Stimulated activated CD8-positive, alpha-beta memory T cell treated with anti-CD3 and anti-CD28 coated beads, Interleukin-12 subunit alpha, Interleukin-12 subunit beta, amount 100 ng/mL, for 4 hours (primary cell): ENCODE results near the gene ZNF536.
"Not testable (repeated sequence)": the region's sequence is repeated elsewhere in the genome, so short reads cannot be mapped to it uniquely, and the experiment has no call there.

Experiments
- DNase-seq: peaks from one replicate; pipeline ENCODE4 v3.0.0-alpha.2; 2020; ENCODE audit warnings: low read depth

The ZNF536 gene

DNA sequence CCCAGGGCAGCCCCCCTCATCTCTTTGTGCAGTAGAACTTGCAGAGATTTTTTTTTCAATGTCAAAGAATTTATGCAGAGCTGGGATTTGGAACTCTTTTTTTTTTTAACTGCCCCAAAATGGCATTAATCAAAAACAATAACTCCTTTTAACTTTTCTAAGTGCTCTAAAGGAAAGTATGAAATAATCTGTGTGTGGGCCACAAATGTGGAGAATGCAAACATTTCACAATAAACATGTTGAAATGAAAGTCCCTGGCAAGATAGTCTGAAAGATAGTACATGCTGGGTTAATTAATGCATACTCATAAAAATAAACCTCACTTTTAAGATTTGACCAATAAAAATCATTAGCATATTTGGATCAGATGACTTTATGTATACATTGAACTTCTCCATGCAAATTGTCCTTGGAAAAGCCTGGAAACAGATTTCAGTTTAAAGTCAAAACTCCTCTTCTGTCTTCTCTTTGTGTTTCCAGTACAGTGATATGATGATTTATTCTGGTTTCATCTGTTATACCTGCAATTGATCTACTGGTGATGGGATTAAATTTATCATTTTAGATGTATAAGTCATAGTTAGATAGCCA lies 30.5 kb upstream of the ZNF536 start:
- no peak for DNase-seq

DNA sequence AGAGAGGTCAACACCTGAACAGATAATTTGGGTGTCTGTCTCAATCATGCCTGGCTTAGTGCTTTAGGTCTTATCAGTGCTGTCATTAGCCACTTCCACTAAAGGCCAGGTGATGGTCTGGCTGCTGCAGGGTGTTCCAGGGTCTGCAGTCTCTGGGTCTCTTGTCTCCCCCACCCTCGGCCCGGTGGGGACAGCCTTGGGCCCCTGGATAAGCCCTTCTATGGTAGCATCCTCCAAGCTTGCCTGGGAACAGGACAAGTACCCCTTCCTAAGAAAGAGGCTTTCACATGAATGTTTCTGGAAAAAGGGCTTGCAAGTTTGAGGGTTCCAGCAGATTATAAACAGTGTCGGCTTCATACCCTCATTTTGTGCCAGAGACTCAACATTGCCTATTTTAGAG lies 29.3 kb upstream of the ZNF536 start:
- no peak for DNase-seq

DNA sequence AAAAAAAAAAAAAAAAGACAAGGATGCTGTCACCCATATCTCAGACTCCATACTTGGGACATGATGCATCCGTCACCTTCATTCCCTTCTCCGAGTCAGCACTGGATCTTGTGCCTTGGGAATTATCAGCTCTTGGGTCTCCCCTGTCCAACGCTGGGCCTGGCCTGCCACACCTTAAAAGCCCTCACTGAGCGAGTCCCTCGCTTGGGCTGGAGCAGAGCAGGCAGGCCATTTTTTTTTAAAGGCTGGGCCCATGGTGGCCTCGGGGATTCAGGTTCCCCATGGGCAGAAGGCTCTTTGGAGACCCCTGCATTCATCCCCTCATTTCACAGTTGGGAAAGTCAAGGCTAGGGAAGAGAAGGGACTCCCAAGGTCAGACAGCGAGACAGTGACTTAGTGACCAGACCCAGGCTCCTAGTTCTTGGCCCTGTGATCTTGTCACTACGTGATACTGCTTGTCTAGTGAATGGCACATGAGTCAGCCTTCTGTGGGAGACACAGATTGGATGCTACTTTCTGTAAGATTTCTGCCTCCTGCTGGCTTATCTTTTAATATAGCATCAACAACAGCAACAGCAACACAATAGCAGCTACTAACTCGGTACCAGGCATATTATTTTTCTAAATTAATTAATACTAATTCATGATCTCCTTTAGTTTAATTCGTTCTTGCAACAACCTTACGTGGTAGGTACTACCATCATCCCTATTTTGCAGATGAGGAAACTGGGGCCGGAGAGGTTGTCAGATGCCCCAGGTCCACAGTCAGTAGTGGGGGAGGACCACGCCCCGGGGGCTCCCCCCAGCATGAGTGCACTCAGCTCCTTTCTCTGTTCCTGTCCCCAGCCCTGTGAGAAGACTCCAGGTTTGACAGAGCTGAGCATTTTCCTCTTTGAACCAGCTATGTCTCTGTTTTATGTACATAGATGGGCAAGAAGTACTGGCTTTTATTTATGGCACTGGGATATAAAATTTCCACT lies 27.4 kb upstream of the ZNF536 start:
- DNase-seq = no peak

DNA sequence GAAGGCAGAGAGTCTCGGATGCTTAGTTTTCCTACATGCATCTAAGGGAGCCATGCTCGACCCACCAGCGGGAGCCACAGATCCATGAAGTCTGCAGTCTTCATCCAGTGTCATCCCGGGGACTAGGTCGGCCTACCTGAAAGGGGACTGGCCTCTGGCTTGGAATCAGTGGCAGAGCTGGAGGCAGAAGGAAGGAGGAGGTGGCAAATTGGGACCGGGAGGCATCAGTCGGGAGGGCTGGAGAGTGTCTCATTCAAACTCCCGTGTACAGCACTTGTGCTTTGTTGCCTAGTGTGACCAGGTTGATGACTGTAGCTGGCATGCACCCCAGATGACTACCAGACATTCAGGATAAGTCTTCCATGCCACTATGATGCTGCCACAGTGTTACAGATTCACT lies 26.5 kb upstream of the ZNF536 start:
- DNase-seq = no peak

DNA sequence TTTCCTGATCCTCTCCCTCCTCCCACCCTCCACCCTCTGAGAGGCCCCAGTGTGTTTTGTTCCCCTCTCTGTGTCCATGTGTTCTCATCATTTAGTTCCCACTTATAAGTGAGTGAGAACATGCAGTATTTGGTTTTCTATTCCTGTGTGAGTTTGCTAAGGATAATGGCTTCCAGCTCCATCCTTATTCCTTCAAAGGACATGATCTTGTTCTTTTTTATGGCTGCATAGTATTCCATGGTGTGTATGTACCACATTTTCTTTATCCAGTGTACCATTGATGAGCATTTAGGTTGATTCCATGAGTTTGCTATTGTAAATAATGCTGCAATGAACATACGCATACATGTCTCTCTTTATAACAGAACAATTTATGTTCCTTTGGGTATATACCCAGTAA lies 25.7 kb upstream of the ZNF536 start:
- not testable (repeated sequence) for DNase-seq

DNA sequence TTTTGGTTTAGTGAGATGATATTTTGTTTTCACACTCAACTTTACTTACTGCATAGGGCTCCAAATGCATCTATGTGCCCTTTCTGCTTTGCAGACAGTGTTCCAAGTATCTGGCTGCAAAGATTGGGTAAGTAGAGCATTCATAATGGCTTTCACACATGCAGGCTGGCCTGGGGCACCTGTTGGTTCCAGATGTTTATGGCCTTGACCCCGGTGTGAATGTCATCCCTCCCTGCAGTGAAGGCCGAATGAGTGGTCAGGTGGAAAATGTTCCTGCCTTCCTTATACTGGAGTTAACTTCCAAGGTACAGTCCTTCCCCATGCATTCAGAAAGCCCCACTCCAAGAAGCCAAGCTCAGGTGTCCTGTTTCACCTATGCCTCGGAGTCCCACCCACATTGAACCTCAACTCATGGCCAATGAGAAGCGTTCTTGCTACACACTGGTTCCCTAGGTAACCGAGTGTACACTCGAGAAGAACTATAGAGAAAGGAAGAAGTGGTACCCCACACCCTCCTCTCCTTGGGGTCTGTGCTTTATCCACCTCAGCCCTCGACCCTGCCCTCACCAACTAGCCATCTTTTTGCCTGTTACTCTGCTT lies 23.0 kb upstream of the ZNF536 start:
- no peak for DNase-seq

DNA sequence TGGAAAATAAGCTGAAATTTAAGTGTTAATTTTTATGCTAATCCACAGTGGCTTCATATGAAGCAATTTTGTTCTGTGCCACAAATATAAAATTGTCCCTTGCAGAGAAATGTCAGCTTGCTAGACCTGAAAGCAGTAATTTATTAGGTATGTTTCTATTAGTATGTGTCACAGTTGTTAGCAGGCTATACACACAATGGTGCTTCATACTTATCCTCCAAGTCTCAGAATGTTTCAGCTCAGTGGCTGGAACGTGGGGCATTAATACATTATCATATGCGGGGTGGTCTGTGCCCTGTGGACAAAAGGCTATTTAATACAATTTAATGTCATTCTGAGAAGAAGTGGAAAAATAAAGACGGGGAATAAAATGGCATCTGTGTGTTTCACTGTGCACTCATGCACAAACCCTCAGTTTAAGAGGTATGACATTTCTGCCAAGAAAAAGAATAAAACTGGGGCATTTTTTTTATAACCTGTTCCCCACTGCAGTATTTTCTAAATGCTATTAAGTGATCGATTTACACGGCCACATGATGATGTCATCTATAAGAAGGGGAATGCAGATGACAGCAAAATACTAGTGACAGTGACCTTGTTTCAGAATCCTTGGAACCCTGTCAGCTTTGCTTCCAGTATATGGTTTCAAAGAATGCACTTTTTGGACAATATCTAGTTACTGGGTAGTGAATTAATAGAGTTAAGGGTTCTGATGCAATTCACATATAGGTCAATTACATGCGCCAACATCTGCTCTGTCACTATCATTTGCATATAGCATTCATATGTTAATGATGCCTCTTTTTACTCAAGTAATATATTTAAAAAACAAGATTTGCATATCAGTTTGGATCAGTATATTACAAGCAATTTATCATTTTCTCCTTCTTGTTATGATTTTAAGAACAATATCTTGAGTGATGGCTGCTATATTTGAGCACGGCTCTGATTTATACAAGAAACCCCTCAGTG lies 21.2 kb upstream of the ZNF536 start:
- DNase-seq = no peak

DNA sequence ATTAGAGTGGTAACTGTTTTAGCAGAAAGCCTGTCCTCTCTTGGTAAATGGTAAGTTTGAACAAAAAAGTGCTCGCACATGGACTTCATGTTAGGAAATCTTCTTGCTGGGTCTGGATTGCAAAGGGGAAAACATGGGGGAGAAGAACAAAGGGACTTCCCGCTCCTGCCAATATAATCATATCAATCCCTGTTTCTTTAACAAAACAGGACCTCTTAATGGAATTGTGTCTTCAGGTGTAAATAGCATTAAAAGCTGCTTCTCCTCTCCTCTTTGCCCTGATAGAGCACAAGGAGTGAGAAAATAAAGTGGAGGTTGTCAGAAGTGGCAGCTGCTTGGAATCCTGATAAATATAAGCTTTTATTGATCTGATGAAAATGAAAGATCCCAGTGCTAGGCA lies 20.4 kb upstream of the ZNF536 start:
- no peak for DNase-seq

DNA sequence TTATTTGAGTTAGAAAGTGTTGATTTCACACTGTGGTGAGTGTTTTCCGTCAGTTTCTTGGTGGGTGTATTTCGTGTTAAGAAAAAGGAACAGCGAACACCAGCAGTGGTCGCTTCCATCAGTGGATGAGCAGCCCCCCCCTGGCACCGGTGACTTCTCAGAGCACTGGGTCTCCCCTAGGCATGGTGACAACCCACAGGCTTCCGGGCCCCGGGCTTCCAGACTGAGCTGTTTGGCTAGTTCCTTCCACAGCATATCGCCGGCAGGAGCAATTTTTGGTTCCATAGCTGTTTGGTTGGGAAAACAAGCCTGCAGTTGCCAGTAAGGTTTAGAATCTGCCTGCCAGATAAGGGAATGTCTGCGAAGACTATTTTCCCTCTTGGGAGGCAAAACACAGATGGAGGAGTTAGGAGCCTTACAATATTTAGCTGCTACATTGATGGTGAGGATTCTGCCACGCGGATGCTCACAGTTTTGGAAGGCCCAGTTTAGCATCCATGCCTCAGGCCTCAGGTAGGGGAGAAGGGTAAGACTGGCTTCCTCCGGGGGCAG lies 18.7 kb upstream of the ZNF536 start:
- no peak for DNase-seq

DNA sequence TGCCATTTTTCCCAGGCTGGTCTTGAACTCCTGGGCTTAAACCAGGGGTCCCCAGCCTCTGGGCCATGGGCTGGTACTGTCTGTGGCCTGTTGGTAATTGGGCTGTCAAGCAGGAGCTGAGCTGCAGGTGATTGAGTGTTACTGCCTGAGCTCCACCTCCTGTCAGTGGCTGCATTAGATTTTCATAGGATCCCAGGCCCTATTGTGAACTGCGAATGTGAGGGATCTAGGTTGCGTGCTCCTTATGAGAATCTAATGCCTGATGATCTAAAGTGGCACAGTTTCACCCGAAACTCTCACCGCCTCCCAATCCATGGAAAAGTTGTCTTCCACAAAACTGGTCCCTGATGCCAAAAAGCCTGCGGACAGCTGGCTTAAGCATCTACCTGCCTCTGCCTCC lies 16.6 kb upstream of the ZNF536 start:
- DNase-seq = no peak

DNA sequence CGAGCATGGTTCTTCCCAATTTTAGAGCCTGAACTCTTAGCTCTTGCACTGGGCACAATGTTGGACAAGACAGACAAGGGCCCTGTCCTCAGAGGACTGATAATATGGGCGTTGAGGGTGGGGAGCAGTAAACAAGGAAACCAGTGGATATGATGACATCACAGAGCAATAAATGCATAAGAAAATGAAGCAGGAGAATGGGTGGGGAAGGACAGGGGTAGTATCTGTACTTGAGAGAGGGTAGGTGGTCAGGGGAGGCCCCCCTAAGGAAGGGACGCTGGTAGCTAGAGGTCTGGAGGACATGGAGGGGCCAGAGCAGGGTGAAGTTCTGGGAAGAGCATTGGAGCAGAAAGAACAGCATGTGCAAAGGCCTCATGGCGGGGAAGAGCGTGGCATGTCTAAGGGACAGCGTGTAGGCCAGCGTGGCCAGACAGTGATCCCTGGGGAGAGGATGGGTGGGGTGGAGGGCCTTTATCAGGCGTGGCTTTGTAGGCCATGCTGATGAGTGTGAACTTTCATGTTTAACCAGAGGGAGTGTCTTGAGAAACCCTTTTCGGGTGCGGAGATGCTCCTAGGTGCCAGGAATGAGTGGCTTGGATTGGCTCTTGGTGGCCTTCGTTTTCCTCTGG lies 15.1 kb upstream of the ZNF536 start:
- DNase-seq = no peak

DNA sequence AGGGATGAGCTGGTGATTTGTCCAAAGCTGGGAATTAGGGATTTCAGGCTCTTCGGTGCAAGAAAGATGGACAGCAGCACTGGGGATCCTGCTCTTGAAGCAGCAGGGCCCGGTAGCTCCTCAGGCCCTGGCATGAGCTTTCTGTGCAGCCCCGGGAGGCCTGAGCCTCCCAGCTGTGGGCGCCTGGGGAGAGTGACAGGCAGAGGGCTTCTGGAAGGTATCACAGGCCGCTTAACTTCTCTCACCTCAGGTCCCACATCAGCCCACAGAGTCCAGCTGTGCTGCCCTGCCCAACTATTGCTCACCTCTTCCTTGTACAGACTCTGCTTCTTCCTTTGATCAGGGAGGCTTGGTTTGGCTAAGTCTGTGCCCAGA lies 14.6 kb upstream of the ZNF536 start:
- DNase-seq = no peak

DNA sequence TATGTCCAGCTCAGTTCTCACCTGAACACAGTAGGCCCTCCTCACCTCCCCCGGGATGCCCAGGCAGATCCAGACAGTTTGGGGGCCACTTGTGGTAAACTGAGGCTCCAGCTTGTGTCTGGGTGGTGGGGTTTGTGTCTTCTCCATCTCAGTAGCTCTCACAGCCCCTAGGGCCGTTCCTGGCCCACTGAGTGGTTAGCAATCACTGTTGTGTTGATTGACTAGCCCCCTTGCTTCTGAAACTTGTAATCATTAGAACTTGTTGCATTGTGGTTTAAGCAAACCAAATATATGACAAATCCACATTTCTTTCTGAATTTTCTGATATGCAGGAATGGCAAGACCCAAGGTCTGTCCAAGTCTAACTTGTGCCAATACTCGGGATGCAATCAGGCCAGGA lies 13.9 kb upstream of the ZNF536 start:
- no peak for DNase-seq

DNA sequence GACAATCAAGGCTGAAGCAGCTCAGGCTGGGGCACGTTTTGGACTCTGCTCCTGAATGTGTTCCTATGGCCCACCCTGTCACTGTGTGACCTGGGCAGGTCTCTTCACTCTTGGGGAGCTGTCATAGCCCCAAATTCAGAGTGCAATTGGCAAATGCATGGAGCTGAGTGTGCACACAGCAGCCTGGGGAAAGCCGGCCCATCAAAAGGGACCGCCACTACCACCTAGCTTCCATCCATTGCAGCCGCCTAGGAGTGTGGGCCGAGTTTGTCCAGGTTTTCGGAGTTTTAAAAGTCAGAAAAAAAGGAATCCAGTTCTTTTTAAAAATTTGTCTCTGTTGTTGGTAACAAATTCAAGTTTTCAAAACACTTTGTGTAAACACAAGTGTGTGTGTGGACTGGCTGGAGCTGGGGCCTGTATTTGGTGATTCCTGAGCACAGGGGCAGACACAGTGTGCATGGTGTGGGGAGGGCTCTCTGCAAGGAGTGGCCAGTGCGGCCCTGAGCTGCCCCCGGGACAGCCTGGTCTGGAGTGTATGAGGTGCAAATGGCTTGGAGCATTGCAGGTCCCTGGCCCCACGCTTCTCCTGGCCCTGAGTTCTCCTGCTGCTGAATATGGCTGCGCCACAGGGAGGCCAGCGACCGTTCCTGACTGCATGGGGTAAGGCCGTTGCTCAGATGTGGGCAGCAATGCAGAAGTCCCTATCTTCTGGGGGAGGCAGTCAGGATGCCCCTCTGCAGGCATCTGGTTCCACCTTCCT lies 13.2 kb upstream of the ZNF536 start:
- DNase-seq = no peak

DNA sequence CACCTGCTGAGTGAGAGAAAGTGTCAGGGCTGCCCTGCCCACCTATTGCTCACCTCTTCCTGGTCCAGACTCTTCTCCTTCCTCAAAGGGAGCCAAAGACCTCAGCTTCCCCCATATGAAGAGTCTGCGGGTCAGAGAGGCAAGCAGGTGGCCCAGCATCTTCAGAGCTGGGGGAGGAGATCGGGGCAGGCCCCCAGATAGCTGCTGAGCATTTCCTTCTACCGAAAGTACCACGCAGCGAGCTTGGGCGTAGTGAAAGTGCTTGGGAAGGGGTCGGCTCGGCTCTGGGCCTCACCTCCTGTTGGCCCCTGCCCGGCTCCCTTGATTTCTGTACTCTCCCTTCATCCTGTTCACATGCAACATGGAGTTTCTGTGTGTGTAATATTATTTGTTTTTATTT lies 12.2 kb upstream of the ZNF536 start:
- no peak for DNase-seq

DNA sequence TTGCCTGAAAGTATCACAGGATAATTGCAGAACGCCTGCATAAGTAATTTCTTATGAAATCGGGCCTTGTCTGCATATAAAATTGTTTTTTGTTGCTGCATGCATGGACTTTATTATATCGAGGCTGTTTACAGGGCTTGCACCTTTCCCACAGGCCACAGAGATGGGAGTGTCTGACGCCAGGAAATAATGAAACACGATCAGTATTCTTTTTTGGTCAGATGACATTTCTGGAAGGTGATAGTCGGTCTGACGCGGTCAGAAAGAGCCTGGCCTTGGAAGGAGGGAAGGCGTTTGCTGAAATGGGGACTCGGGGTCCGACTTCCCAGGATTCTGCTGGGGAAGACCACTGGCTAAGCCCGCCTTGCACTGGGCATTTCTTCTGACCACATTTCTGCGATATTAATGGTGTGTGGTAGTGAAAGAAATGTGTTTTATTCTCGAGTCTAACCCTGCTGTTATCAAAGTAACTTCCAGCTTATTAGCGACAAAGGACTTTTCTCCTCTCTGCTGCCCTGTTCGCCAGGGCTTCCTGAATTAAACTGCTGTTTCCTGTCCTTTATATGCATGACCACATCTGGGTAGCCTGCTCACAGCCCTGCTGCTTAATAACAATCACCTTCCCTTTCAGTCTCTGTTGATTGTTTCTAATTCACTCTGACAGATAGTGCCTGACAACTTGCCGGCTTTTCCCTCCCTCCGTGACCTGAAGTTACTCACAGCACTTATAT lies 11.6 kb upstream of the ZNF536 start:
- no peak for DNase-seq

DNA sequence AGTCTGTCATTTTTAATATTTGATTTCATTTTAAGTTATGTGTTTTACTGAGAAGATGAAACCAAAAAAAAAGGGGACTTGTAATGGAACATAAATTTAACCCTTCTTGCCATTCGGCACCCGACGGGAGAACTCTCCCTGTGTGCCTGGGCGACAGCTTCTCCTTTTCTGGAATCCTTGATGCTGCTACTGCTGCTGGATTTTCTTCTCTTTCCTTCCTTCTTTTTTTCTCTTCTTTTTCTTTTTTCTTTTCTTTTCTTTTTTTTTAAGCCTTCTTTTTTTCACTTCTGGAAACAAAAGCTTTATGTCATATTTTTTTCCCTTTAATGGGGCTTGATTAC lies 11.1 kb upstream of the ZNF536 start:
- DNase-seq = no peak

DNA sequence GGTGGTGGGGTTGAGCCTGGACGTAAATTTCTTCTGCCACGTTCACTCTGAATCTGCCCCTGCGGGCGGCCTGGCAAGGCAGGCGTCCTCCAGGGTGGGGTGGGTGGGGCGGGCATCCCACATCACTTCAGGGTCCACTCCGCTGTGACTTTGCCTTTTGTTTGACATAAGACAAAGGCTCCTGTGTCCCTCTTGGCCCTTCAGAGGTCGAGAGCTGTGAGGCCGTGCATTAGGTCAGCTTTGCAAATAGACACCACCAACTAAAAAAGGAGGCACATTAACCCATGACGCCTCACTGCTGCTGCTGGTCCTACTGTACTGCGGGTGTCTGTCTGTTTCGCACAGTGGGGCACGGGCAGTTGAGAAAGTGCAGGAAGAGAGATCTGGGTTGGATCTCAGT lies 10.5 kb upstream of the ZNF536 start:
- DNase-seq = no peak

DNA sequence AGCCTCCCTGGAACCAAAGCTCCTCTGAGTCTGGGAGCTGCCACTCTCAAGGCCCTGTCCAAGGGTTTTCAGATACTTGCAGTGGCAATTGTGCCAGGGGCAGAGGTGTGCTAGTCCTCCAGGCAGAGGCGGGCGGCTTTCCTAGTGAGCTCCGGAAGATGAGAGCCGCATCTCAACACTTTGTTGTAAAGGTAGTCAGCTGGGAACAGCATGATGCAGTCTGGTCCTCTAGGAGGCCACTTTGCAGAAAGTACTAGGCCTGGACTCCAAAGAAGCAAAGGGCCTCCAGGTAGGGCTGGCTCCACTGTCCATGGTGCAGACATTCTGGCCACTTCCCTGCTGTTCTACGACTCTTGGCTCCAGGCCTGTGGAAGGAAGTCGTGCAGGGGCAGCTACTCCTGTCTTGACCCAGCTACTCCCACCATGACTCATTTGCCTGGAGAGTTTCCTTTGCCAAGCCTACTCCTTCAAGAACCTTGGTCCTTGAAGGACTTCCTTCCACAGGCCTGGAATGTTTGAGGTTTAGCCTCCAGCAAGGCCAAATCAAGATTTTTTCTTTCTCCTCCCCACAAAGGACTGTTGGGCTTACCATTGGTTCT lies 9.9 kb upstream of the ZNF536 start:
- no peak for DNase-seq

DNA sequence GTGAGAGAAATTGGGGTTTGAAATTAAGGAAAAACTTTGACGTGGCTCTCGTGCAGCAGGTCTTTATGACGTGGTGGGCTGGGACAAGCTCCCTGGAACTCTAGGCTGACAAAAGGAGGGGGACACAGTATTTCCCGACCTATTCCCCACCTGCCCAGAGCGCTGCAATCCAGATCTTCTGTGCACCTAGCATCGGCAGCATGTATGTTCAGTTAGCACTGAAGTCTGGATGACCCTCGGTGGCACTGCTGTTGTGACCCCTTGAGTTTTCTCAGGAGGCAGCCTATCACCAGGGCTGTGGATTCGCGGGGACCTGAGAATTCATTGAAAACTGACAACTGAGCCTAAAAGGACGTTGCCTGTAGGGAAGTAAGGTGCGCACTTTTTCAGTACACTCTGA lies 9.1 kb upstream of the ZNF536 start:
- DNase-seq = no peak
